Nephron progenitor cell (in vitro differentiated cells): ENCODE data around the gene VSTM5.

Experiments
- DNase-seq: peaks from one replicate; pipeline ENCODE4 v3.0.0; 2021
- H3K27ac Mint-ChIP-seq: 2 replicates; pipeline ENCODE4 v1.8.0; 2021; ENCODE audit warnings: mild to moderate bottlenecking, moderate library complexity, mixed read lengths
- H3K27me3 Mint-ChIP-seq: 2 replicates; pipeline ENCODE4 v1.8.0; 2021; ENCODE audit warnings: mild to moderate bottlenecking, low read depth, mixed read lengths; ENCODE audit not compliant: poor library complexity
- H3K36me3 Mint-ChIP-seq: 2 replicates; pipeline ENCODE4 v1.8.0; 2021; ENCODE audit warnings: low read depth, mixed read lengths
- H3K4me1 Mint-ChIP-seq: 2 replicates; pipeline ENCODE4 v1.8.0; 2021; ENCODE audit warnings: mixed read lengths
- H3K4me3 Mint-ChIP-seq: 2 replicates; pipeline ENCODE4 v1.8.0; 2021; ENCODE audit warnings: mild to moderate bottlenecking, moderate library complexity, mixed read lengths
- H3K9me3 Mint-ChIP-seq: 2 replicates; pipeline ENCODE4 v1.8.0; 2021; ENCODE audit warnings: mild to moderate bottlenecking, moderate library complexity, mixed read lengths
- CTCF ChIP-seq: fragments of 200-600 bp; sonication (generic); IDR thresholded peaks from 2 replicates; pipeline ENCODE4 v1.5.0; 2021; ENCODE audit warnings: antibody characterized with exemption

VSTM5 gene

DNA sequence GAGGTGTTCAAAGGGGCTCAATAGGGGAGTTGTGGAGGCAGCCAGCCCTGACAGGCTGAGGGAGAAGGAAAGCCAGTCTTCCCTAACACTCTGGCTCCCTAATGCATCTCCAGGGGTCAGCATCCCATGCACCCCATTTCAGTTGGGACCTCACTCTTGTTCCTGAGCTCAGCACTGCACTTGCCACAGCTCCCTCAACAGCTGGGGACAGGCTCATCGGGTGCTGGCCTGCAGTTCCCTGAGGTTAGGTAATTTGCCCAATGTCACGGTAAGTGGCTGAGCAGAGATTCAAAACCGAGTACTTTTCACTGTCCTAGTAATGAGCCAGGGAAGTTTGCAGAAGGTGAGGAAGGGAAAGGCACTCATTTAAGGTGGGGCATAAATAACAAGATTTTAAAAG is 20.8 kb downstream of the VSTM5 start:
- no peak overlapping the region for H3K4me3 Mint-ChIP-seq
- no peaks in the 10 kb centered on the region for H3K36me3 Mint-ChIP-seq

GRCh38 chr11:93827363-93827762 is 23.1 kb downstream of the VSTM5 start:
- TF ChIP-seq CTCF = no peak
- no peak for DNase-seq
- Mint-ChIP-seq H3K27ac (no peak overlapping the region), H3K9me3 (no peaks in the 10 kb centered on the region), H3K36me3 (no peaks in the 10 kb centered on the region), H3K4me3 (no peak overlapping the region), H3K4me1 (no peaks in the 10 kb centered on the region), H3K27me3 (peaks cover 3% of the 10 kb centered on the region)

More for the DNA sequence above, 20.8 kb downstream of the VSTM5 start:
- H3K9me3 Mint-ChIP-seq = no peaks in the 10 kb centered on the region
- no peak for TF ChIP-seq CTCF
- no peaks in the 10 kb centered on the region for H3K4me1 Mint-ChIP-seq
- peaks cover 3% of the 10 kb centered on the region for H3K27me3 Mint-ChIP-seq
- H3K27ac Mint-ChIP-seq = peak overlapping the region; percentile 10
- DNase-seq = no peak

DNA sequence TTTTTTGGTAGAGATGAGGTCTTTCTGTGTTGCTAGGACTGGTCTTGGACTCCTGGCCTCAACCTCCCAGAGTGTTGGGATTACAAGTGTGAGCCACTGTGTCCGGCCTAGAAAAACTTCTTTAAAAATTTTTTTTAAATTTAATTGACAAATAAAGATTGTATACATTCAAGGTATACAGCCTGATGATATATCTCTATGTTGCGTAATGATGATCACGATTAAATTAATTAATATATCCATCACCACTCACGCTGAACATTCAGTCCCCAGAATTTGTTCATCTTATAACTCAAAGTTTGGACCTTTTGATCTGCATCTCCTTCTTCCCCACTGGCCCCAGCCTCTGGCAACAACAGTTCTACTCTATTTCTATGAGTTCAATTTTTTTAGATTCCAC is 27.2 kb downstream of the VSTM5 start:
- Mint-ChIP-seq H3K36me3 (no peaks in the 10 kb centered on the region), H3K4me1 (peaks cover 18% of the 10 kb centered on the region), H3K9me3 (no peaks in the 10 kb centered on the region), H3K4me3 (no peak overlapping the region), H3K27me3 (peaks cover 7% of the 10 kb centered on the region), H3K27ac (no peak overlapping the region)
- no peak for DNase-seq
- no peak for TF ChIP-seq CTCF

- DNase-seq = no peak
- Mint-ChIP-seq H3K4me3 (no peak overlapping the region), H3K27me3 (peaks cover 7% of the 10 kb centered on the region), H3K36me3 (no peaks in the 10 kb centered on the region), H3K9me3 (no peaks in the 10 kb centered on the region), H3K4me1 (peaks cover 26% of the 10 kb centered on the region), H3K27ac (no peak overlapping the region)
- no peak for TF ChIP-seq CTCF
Measured at GRCh38 chr11:93822359-93822758, 28.1 kb downstream of the VSTM5 start.

- peaks cover 27% of the 10 kb centered on the region for H3K4me1 Mint-ChIP-seq
- no peak overlapping the region for H3K27ac Mint-ChIP-seq
- no peak for DNase-seq
Measured at GRCh38 chr11:93821617-93822016, 28.8 kb downstream of the VSTM5 start.

More at GRCh38 chr11:93821617-93822016, 28.8 kb downstream of the VSTM5 start:
- no peak for TF ChIP-seq CTCF
- Mint-ChIP-seq H3K27me3 (peaks cover 7% of the 10 kb centered on the region), H3K4me3 (no peak overlapping the region), H3K36me3 (no peaks in the 10 kb centered on the region), H3K9me3 (no peaks in the 10 kb centered on the region)
